B cell (primary cell): ENCODE results near the gene CYP27C1. TPM values are rescaled to one million over a fixed set of nuclear protein-coding genes. Genes with fewer than 3 reads are reported as not detected.

Experiments used
- ATAC-seq: fragments of 200-7000 bp; cut with Tn5 transposase; one replicate; pipeline ENCODE4 v1.10.0; 2021; ENCODE audit warnings: low read depth, mild to moderate bottlenecking, moderate number of reproducible peaks, moderate library complexity
- CTCF ChIA-PET: fragments of 350-600 bp; sonication (Branson Sonifier 250); formaldehyde crosslinking; loops from one replicate; lab custom pipeline; 2021; ENCODE audit warnings: antibody characterized with exemption, inconsistent platforms; lab: Charles Lee
- POLR2A ChIA-PET: fragments of 350-600 bp; sonication (Branson Sonifier 250); formaldehyde crosslinking; loops from one replicate; lab custom pipeline; 2021; ENCODE audit warnings: antibody characterized with exemption; lab: Charles Lee
- DNase-seq: peaks from one replicate; pipeline ENCODE4 v3.0.0; 2013
- H2AFZ ChIP-seq: 2 replicates; pipeline ENCODE4 v1.6.1; 2012; ENCODE audit warnings: mild to moderate bottlenecking, low read depth, low read length; ENCODE audit not compliant: insufficient read depth, poor library complexity, severe bottlenecking
- H3K27ac ChIP-seq, 2 donors: 1 replicate in 1 of 2; 2 replicates in 1 of 2; pipeline ENCODE4 v1.5.1; 2012 to 2013; ENCODE audit warnings: low read length in 2 of 2, mild to moderate bottlenecking in 2 of 2, moderate library complexity in 1 of 2
- H3K27me3 ChIP-seq, 4 experiments: fragments of 200-600 bp in 1 of 4; sonication (generic) in 1 of 4; replicated peaks in 1 of 4; 1 replicate in 2 of 4; 2 replicates in 2 of 4; pipeline versions ENCODE4 v1.6.1 to v1.7.0; 2013 to 2016; ENCODE audit warnings: low read length in 3 of 4, mild to moderate bottlenecking in 2 of 4, mixed read lengths in 1 of 4, moderate library complexity in 1 of 4; ENCODE audit not compliant: insufficient read depth in 4 of 4, control insufficient read depth in 3 of 4; ENCODE audit errors: control extremely low read depth in 1 of 4
- H3K36me3 ChIP-seq, 2 experiments: replicated peaks in 1 of 2; 1 replicate in 1 of 2; 2 replicates in 1 of 2; pipeline versions ENCODE4 v1.6.1 to v1.7.1; 2013; ENCODE audit warnings: low read length in 1 of 2; ENCODE audit not compliant: insufficient read depth in 2 of 2, control insufficient read depth in 1 of 2; ENCODE audit errors: control extremely low read depth in 1 of 2, extremely low read depth in 1 of 2
- H3K4me1 ChIP-seq, 2 donors: fragments of 200-600 bp in 1 of 2; sonication (generic) in 1 of 2; 1 replicate in 1 of 2; 2 replicates in 1 of 2; pipeline versions ENCODE4 v1.5.1 to v1.6.1; 2013 to 2017; ENCODE audit warnings: low read length in 2 of 2; ENCODE audit not compliant: control insufficient read depth in 2 of 2, insufficient read depth in 2 of 2
- H3K4me2 ChIP-seq: replicated peaks from 2 replicates; pipeline ENCODE3; 2012; ENCODE audit warnings: mild to moderate bottlenecking, low read depth, low read length; ENCODE audit not compliant: poor library complexity, severe bottlenecking
- H3K4me3 ChIP-seq, 5 experiments: fragments of 200-600 bp in 1 of 5; sonication (generic) in 1 of 5; 1 replicate in 3 of 5; 2 replicates in 2 of 5; pipeline versions ENCODE4 v1.5.1 to v1.7.0; 2011 to 2016; ENCODE audit warnings: low read length in 4 of 5, mild to moderate bottlenecking in 4 of 5, low read depth in 2 of 5, control low read depth in 1 of 5, moderate library complexity in 1 of 5; ENCODE audit not compliant: insufficient read depth in 1 of 5; ENCODE audit errors: control extremely low read depth in 1 of 5, extremely low read depth in 1 of 5
- H3K79me2 ChIP-seq: fragments of 200-600 bp; sonication (generic); one replicate; pipeline ENCODE4 v1.6.0; 2016; ENCODE audit warnings: low read length; ENCODE audit not compliant: control insufficient read depth, insufficient read depth
- H3K9ac ChIP-seq: fragments of 200-600 bp; sonication (generic); 2 replicates; pipeline ENCODE4 v1.6.1; 2017; ENCODE audit warnings: mild to moderate bottlenecking, low read length, moderate library complexity
- H3K9me3 ChIP-seq, 3 donors: one replicate each; pipeline versions ENCODE4 v1.6.1 to v1.7.1; 2013; ENCODE audit warnings: low read length in 2 of 3; ENCODE audit not compliant: control insufficient read depth in 2 of 3, insufficient read depth in 1 of 3; ENCODE audit errors: control extremely low read depth in 1 of 3
- H4K20me1 ChIP-seq: 2 replicates; pipeline ENCODE4 v1.6.0; 2012; ENCODE audit warnings: mild to moderate bottlenecking, low read length; ENCODE audit not compliant: insufficient read depth, control insufficient read depth, poor library complexity, severe bottlenecking
- H3K27ac Mint-ChIP-seq: one replicate; pipeline ENCODE4 v1.8.0; 2021; ENCODE audit warnings: mixed read lengths
- H3K27me3 Mint-ChIP-seq: one replicate; pipeline ENCODE4 v1.8.0; 2021; ENCODE audit warnings: mixed read lengths
- H3K4me1 Mint-ChIP-seq: one replicate; pipeline ENCODE4 v1.8.0; 2021; ENCODE audit warnings: mixed read lengths
- H3K4me3 Mint-ChIP-seq: one replicate; pipeline ENCODE4 v1.8.0; 2021; ENCODE audit warnings: mixed read lengths
- H3K9me3 Mint-ChIP-seq: one replicate; pipeline ENCODE4 v1.8.0; 2022; ENCODE audit warnings: mixed read lengths; ENCODE audit not compliant: insufficient read depth
- CTCF ChIP-seq: fragments of 200-600 bp; IDR thresholded peaks from one replicate; pipeline ENCODE4 v1.8.0; 2022; ENCODE audit warnings: antibody characterized with exemption, mild to moderate bottlenecking
- EZH2 ChIP-seq: IDR thresholded peaks from 2 replicates; pipeline ENCODE4 v1.6.1; 2012; ENCODE audit warnings: borderline replicate concordance, low read depth, mild to moderate bottlenecking, moderate library complexity, low read length; ENCODE audit not compliant: insufficient read depth, poor library complexity, severe bottlenecking
- WGBS: methylation state at CpG from one replicate; pipeline ENCODE4 v1.1.5; 2013; ENCODE audit warnings: missing lambda C conversion rate; ENCODE audit not compliant: insufficient coverage; 5-methylcytosine and 5-hydroxymethylcytosine counted together
- intact Hi-C: fragments of 100-400 bp; cut with micrococcal nuclease; formaldehyde crosslinking; loops from one replicate; pipeline ENCODE4 v1.10.0; 2022
- polyA plus RNA-seq: library from polyadenylated mRNA; depleted of rRNA; stranded (reverse); fragments of >200 nt; gene quantifications from 2 replicates; pipeline ENCODE4 v1.2.3, GENCODE V29; 2012
- total RNA-seq, 2 donors: library from RNA; stranded (reverse); fragments of 120-200 nt in 1 of 2; gene quantifications; 1 replicate in 1 of 2; 2 replicates in 1 of 2; pipeline versions ENCODE4 v1.2.3 to v1.2.4, GENCODE V29; 2013 to 2022

Gene CYP27C1
- total and polyA plus RNA-seq, 2 donors (not counting 1 experiment from before 2014, with no cell fraction given) = not detected

DNA sequence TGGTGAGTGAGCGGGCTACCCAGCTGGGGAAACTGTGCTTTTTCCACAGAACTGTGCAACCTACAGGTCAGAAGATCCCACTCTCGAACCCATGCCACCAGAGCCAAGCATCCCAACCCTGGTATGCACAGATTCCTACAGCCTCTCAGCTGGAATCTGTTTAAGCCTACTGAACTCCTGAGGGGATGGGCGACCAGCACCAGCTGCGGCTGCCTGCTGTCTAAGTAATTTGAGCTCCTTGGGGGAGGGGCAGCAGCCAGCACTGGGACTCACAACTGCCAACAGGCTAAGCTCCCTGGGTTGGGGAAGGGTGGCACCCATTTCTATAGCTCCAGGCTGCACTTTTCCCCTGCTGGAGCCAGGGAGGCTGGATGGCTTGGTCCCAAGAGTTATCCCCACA lies 11.8 kb downstream of the CYP27C1 start:
- Histone ChIP-seq H3K9ac (no peak overlapping the region), H3K79me2 (no peaks in the 10 kb centered on the region), H3K4me3 (no peak overlapping the region), H3K9me3 (peaks cover 0 to 4% (median 0%) of the 10 kb centered on the region in 3 donors), H3K27me3 (peaks cover 0 to 17% (median 2%) of the 10 kb centered on the region in 4 experiments), H2AFZ (no peak overlapping the region), H3K36me3 (no peaks in the 10 kb centered on the region), H3K4me2 (no peak overlapping the region), H3K27ac (no peak overlapping the region), H4K20me1 (no peaks in the 10 kb centered on the region), H3K4me1 (no peaks in the 10 kb centered on the region)
- H3K9me3 Mint-ChIP-seq = no peaks in the 10 kb centered on the region
- ATAC-seq (no peak), DNase-seq (no peak)
- H3K27ac Mint-ChIP-seq = no peak overlapping the region
- peaks cover 53% of the 10 kb centered on the region for H3K27me3 Mint-ChIP-seq
- TF ChIP-seq EZH2 (no peak), CTCF (no peak)
- ChIA-PET CTCF (interaction anchor here (0.7 kb wide), 1 partner anchor 11 kb away, joined by 3 read pairs; no protein-coding TSS in a partner anchor), POLR2A (no interaction called here)
- 83% methylated on average over 3 of the region's 4 CpGs for WGBS
- intact Hi-C loops = no loop called here
- no peaks in the 10 kb centered on the region for H3K4me1 Mint-ChIP-seq
- no peak overlapping the region for H3K4me3 Mint-ChIP-seq

GRCh38 chr2:127205218-127206125 lies 14.6 kb downstream of the CYP27C1 start:
- no peak for ATAC-seq

More at GRCh38 chr2:127205218-127206125, 14.6 kb downstream of the CYP27C1 start:
- no peaks in the 10 kb centered on the region for H4K20me1 ChIP-seq
- Mint-ChIP-seq H3K4me3 (no peak overlapping the region), H3K27ac (no peak overlapping the region), H3K4me1 (no peaks in the 10 kb centered on the region), H3K27me3 (peaks cover 41% of the 10 kb centered on the region), H3K9me3 (no peaks in the 10 kb centered on the region)
- H3K79me2 ChIP-seq = no peaks in the 10 kb centered on the region
- H3K36me3 ChIP-seq = no peaks in the 10 kb centered on the region
- H3K27ac ChIP-seq = no peak overlapping the region
- peaks cover 0 to 4% (median 0%) of the 10 kb centered on the region in 3 donors for H3K9me3 ChIP-seq
- 93% methylated on average over 28 of the region's 35 CpGs for WGBS
- no peak overlapping the region for H3K9ac ChIP-seq
- POLR2A ChIA-PET = no interaction called here
- no peak overlapping the region for H3K4me3 ChIP-seq
- H2AFZ ChIP-seq = no peak overlapping the region
- H3K27me3 ChIP-seq = peaks cover 0 to 17% (median 2%) of the 10 kb centered on the region in 4 experiments
- no peak for TF ChIP-seq EZH2
- DNase-seq = no peak
- no peak overlapping the region for H3K4me2 ChIP-seq
- CTCF ChIA-PET = no interaction called here
- intact Hi-C loops = no loop called here
- H3K4me1 ChIP-seq = no peaks in the 10 kb centered on the region
